Neuronal stem cell (in vitro differentiated cells): ENCODE measurements around the gene SLC22A23.

Experiments used
- DNase-seq: peaks from one replicate; pipeline ENCODE4 v3.0.0-alpha.2; 2013; ENCODE audit warnings: low spot score
- H2AFZ ChIP-seq: one replicate; pipeline ENCODE4 v1.6.1; 2013; ENCODE audit warnings: mild to moderate bottlenecking, low read length, inconsistent platforms
- H2AK5ac ChIP-seq: 2 replicates; pipeline ENCODE4 v1.6.1; 2013; ENCODE audit warnings: low read depth, mild to moderate bottlenecking, inconsistent platforms, low read length, moderate library complexity, mixed read lengths
- H2BK120ac ChIP-seq: 2 replicates; pipeline ENCODE4 v1.6.1; 2013; ENCODE audit warnings: low read depth, mild to moderate bottlenecking, inconsistent platforms, low read length, moderate library complexity, mixed read lengths
- H2BK12ac ChIP-seq: one replicate; pipeline ENCODE4 v1.6.1; 2013; ENCODE audit warnings: low read length, inconsistent platforms
- H2BK15ac ChIP-seq: 2 replicates; pipeline ENCODE4 v1.6.1; 2013; ENCODE audit warnings: mild to moderate bottlenecking, low read length, inconsistent platforms, mixed read lengths
- H2BK5ac ChIP-seq: one replicate; pipeline ENCODE4 v1.6.1; 2013; ENCODE audit warnings: inconsistent platforms, mild to moderate bottlenecking, low read length, moderate library complexity
- H3K14ac ChIP-seq: one replicate; pipeline ENCODE4 v1.6.1; 2013; ENCODE audit warnings: low read length, inconsistent platforms
- H3K18ac ChIP-seq: 2 replicates; pipeline ENCODE4 v1.6.1; 2013; ENCODE audit warnings: low read length, inconsistent platforms
- H3K23ac ChIP-seq: 2 replicates; pipeline ENCODE4 v1.6.1; 2013; ENCODE audit warnings: low read depth, mild to moderate bottlenecking, mixed read lengths, low read length, inconsistent platforms; ENCODE audit not compliant: poor library complexity
- H3K27ac ChIP-seq: replicated peaks from 3 replicates; pipeline ENCODE4 v1.5.1; 2013; ENCODE audit warnings: low read length, inconsistent platforms
- H3K27me3 ChIP-seq, 3 experiments: 2 replicates each; pipeline ENCODE4 v1.6.1; 2013; ENCODE audit warnings: low read length in 3 of 3, mild to moderate bottlenecking in 2 of 3, inconsistent platforms in 1 of 3, low read depth in 1 of 3, mixed read lengths in 1 of 3, moderate library complexity in 1 of 3; ENCODE audit not compliant: control insufficient read depth in 3 of 3, insufficient read depth in 3 of 3
- H3K36me3 ChIP-seq, 2 donors: replicated peaks in 1 of 2; 2 replicates each; pipeline ENCODE4 v1.6.1; 2013; ENCODE audit warnings: low read length in 2 of 2; ENCODE audit not compliant: control insufficient read depth in 2 of 2, insufficient read depth in 2 of 2
- H3K4ac ChIP-seq: 2 replicates; pipeline ENCODE4 v1.6.1; 2013; ENCODE audit warnings: inconsistent platforms, mild to moderate bottlenecking, low read length, moderate library complexity
- H3K4me1 ChIP-seq, 2 donors: 1 replicate in 1 of 2; 2 replicates in 1 of 2; pipeline ENCODE4 v1.6.1; 2013; ENCODE audit warnings: low read length in 2 of 2, low read depth in 1 of 2; ENCODE audit not compliant: control insufficient read depth in 2 of 2, insufficient read depth in 1 of 2
- H3K4me2 ChIP-seq: one replicate; pipeline ENCODE4 v1.6.1; 2013; ENCODE audit warnings: mild to moderate bottlenecking, low read length, inconsistent platforms; ENCODE audit not compliant: insufficient read depth, poor library complexity, severe bottlenecking
- H3K4me3 ChIP-seq, 2 donors: 2 replicates each; pipeline ENCODE4 v1.5.1; 2013; ENCODE audit warnings: low read length in 2 of 2, mild to moderate bottlenecking in 2 of 2, inconsistent platforms in 1 of 2, moderate library complexity in 1 of 2
- H3K79me1 ChIP-seq: one replicate; pipeline ENCODE4 v1.6.1; 2013; ENCODE audit warnings: low read depth, mild to moderate bottlenecking, inconsistent platforms, low read length, moderate library complexity
- H3K9ac ChIP-seq: one replicate; pipeline ENCODE4 v1.6.1; 2013; ENCODE audit warnings: mild to moderate bottlenecking, low read depth, low read length, inconsistent platforms; ENCODE audit not compliant: poor library complexity
- H3K9me3 ChIP-seq, 2 donors: replicated peaks in 1 of 2; 2 replicates each; pipeline versions ENCODE3 to v1.6.1; 2013; ENCODE audit warnings: low read length in 2 of 2, mild to moderate bottlenecking in 2 of 2, inconsistent platforms in 1 of 2, low read depth in 1 of 2, mixed read lengths in 1 of 2, moderate library complexity in 1 of 2; ENCODE audit not compliant: control insufficient read depth in 2 of 2, insufficient read depth in 1 of 2
- H4K8ac ChIP-seq: one replicate; pipeline ENCODE4 v1.6.1; 2013; ENCODE audit warnings: low read depth, mild to moderate bottlenecking, inconsistent platforms, low read length, moderate library complexity
- H4K91ac ChIP-seq: one replicate; pipeline ENCODE4 v1.6.1; 2013; ENCODE audit warnings: low read length, low read depth, mild to moderate bottlenecking, inconsistent platforms; ENCODE audit not compliant: poor library complexity
- whole genome bisulfite sequencing, 2 donors: extraction: QIAGEN DNeasy Blood & Tissue Kit; methylation state at CpG; one replicate each; pipeline ENCODE4 v1.1.7; 2013; ENCODE audit warnings: missing lambda C conversion rate in 2 of 2, mixed read lengths in 1 of 2; ENCODE audit not compliant: insufficient read length in 2 of 2, insufficient replicate concordance in 1 of 2; ENCODE audit errors: extremely low coverage in 2 of 2; 5-methylcytosine and 5-hydroxymethylcytosine counted together

The SLC22A23 gene

GRCh38 chr6:3336859-3337515 is 119.9 kb downstream of the SLC22A23 start:
- Histone ChIP-seq H3K4me1 (peaks cover 38 to 51% of the 10 kb centered on the region in 2 donors), H3K18ac (peak overlapping the region; percentile 66), H3K9me3 (no peaks in the 10 kb centered on the region), H2BK12ac (peak overlapping the region; percentile 2), H3K27me3 (no peaks in the 10 kb centered on the region), H2BK15ac (no peak overlapping the region), H3K14ac (no peak overlapping the region), H4K8ac (no peak overlapping the region), H3K4me2 (no peak overlapping the region), H3K4me3 (no peak overlapping the region), H2AFZ (no peak overlapping the region), H3K9ac (no peak overlapping the region), H3K27ac (no peak overlapping the region), H3K4ac (no peak overlapping the region), H2AK5ac (peak overlapping the region; percentile 91), H3K79me1 (no peaks in the 10 kb centered on the region), H3K36me3 (no peaks in the 10 kb centered on the region), H2BK5ac (no peak overlapping the region), H4K91ac (peak overlapping the region; percentile 44), H3K23ac (no peak overlapping the region), H2BK120ac (no peak overlapping the region)
- no CpG with 5 or more reads among the region's 5 CpGs for WGBS, 2 donors
- DNase-seq = no peak

GRCh38 chr6:3336066-3336786 is 120.6 kb downstream of the SLC22A23 start:
- Histone ChIP-seq H2BK120ac (no peak overlapping the region), H3K4ac (no peak overlapping the region), H2BK15ac (peak overlapping the region; percentile 6), H3K36me3 (no peaks in the 10 kb centered on the region), H3K23ac (no peak overlapping the region), H3K4me1 (peaks cover 36 to 47% of the 10 kb centered on the region in 2 donors), H3K9ac (no peak overlapping the region), H4K8ac (no peak overlapping the region), H2AK5ac (no peak overlapping the region), H3K79me1 (no peaks in the 10 kb centered on the region), H3K9me3 (no peaks in the 10 kb centered on the region), H2AFZ (no peak overlapping the region), H3K27me3 (no peaks in the 10 kb centered on the region), H3K4me2 (no peak overlapping the region), H2BK12ac (no peak overlapping the region), H3K14ac (no peak overlapping the region), H3K4me3 (no peak overlapping the region), H3K18ac (no peak overlapping the region), H4K91ac (no peak overlapping the region), H3K27ac (no peak overlapping the region), H2BK5ac (no peak overlapping the region)
- no peak for DNase-seq
- no CpG with 5 or more reads among the region's 11 CpGs for WGBS, 2 donors

- no peak overlapping the region for H2BK12ac ChIP-seq
- no peak overlapping the region for H3K4me2 ChIP-seq
- H3K27ac ChIP-seq = no peak overlapping the region
- no peak overlapping the region for H3K23ac ChIP-seq
- no peak overlapping the region for H2BK15ac ChIP-seq
- peak overlapping the region; percentile 25 for H3K14ac ChIP-seq
- H3K36me3 ChIP-seq = no peaks in the 10 kb centered on the region
- no peaks in the 10 kb centered on the region for H3K27me3 ChIP-seq
- H3K9me3 ChIP-seq = no peaks in the 10 kb centered on the region
- H3K9ac ChIP-seq = no peak overlapping the region
- no peak overlapping the region for H4K91ac ChIP-seq
- H2BK5ac ChIP-seq = no peak overlapping the region
- no peak overlapping the region for H3K4ac ChIP-seq
- H3K4me1 ChIP-seq = peaks cover 28 to 37% of the 10 kb centered on the region in 2 donors
- no peak overlapping the region for H4K8ac ChIP-seq
- H3K4me3 ChIP-seq = no peak overlapping the region
- no peak overlapping the region for H2BK120ac ChIP-seq
- no peak for DNase-seq
- H2AK5ac ChIP-seq = peak overlapping the region; percentile 27
- no CpG with 5 or more reads among the region's 6 CpGs for WGBS, 2 donors
- peak overlapping the region; percentile 36 for H3K18ac ChIP-seq
- H2AFZ ChIP-seq = no peak overlapping the region
- H3K79me1 ChIP-seq = no peaks in the 10 kb centered on the region
Measured at GRCh38 chr6:3335169-3335568, 121.7 kb downstream of the SLC22A23 start.

GRCh38 chr6:3334555-3334954 is 122.3 kb downstream of the SLC22A23 start:
- H3K4me1 ChIP-seq = peaks cover 25 to 32% of the 10 kb centered on the region in 2 donors
- no peak overlapping the region for H3K27ac ChIP-seq

More at GRCh38 chr6:3334555-3334954, 122.3 kb downstream of the SLC22A23 start:
- no peak overlapping the region for H2AFZ ChIP-seq
- no peak overlapping the region for H3K18ac ChIP-seq
- H3K23ac ChIP-seq = no peak overlapping the region
- H3K36me3 ChIP-seq = no peaks in the 10 kb centered on the region
- no peaks in the 10 kb centered on the region for H3K27me3 ChIP-seq
- H2BK12ac ChIP-seq = no peak overlapping the region
- no peak overlapping the region for H2BK15ac ChIP-seq
- H2BK5ac ChIP-seq = no peak overlapping the region
- H3K4me2 ChIP-seq = no peak overlapping the region
- no peak overlapping the region for H4K8ac ChIP-seq
- H3K4ac ChIP-seq = no peak overlapping the region
- H3K79me1 ChIP-seq = no peaks in the 10 kb centered on the region
- H4K91ac ChIP-seq = no peak overlapping the region
- H2AK5ac ChIP-seq = no peak overlapping the region
- H3K14ac ChIP-seq = no peak overlapping the region
- no peak overlapping the region for H3K9ac ChIP-seq
- H3K4me3 ChIP-seq = no peak overlapping the region
- DNase-seq = no peak
- H3K9me3 ChIP-seq = no peaks in the 10 kb centered on the region
- no peak overlapping the region for H2BK120ac ChIP-seq
- no CpG with 5 or more reads among the region's 8 CpGs for WGBS, 2 donors
